ENCODE measurements around the gene F2RL2. TPM values are rescaled to one million over a fixed set of nuclear protein-coding genes. Genes with fewer than 3 reads are reported as not detected.

Gene F2RL2
- polyA plus RNA-seq, 3 donors: 0.14 TPM; not detected in 2

- WGBS (ENCODE audit: insufficient coverage): no CpG with 5 or more reads among the region's 4 CpGs
- intact Hi-C loops (cut with micrococcal nuclease): no loop called here
- TF ChIP-seq, protein P1, sequence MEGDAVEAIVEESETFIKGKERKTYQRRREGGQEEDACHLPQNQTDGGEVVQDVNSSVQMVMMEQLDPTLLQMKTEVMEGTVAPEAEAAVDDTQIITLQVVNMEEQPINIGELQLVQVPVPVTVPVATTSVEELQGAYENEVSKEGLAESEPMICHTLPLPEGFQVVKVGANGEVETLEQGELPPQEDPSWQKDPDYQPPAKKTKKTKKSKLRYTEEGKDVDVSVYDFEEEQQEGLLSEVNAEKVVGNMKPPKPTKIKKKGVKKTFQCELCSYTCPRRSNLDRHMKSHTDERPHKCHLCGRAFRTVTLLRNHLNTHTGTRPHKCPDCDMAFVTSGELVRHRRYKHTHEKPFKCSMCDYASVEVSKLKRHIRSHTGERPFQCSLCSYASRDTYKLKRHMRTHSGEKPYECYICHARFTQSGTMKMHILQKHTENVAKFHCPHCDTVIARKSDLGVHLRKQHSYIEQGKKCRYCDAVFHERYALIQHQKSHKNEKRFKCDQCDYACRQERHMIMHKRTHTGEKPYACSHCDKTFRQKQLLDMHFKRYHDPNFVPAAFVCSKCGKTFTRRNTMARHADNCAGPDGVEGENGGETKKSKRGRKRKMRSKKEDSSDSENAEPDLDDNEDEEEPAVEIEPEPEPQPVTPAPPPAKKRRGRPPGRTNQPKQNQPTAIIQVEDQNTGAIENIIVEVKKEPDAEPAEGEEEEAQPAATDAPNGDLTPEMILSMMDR (IDR thresholded peaks at IDR 0.05): no peak
- Histone ChIP-seq H4K20me1 (ENCODE audit: insufficient read depth, low read length) (peaks cover 18% of the 10 kb centered on the region), H3K79me2 (ENCODE audit: insufficient read depth, low read length) (no peaks in the 10 kb centered on the region), H2AFZ (ENCODE audit: insufficient read depth, low read depth, low read length, poor library complexity, severe bottlenecking) (no peak overlapping the region), H3K27me3 (ENCODE audit: control insufficient read depth in 2 of 2, insufficient read depth in 2 of 2, low read length in 2 of 2) (no peaks in the 10 kb centered on the region), H3K4me3 (replicated peaks in 1 of 3; ENCODE audit: low read depth in 2 of 3, low read length in 3 of 3) (no peak overlapping the region), H3K9ac (ENCODE audit: insufficient read depth, low read length, poor library complexity, severe bottlenecking) (no peak overlapping the region), H3K27ac (ENCODE audit: low read depth in 1 of 2, low read length in 2 of 2) (no peak overlapping the region), H3K36me3 (replicated peaks in 1 of 2; ENCODE audit: control insufficient read depth in 1 of 2, insufficient read depth in 2 of 2, low read length in 2 of 2) (peaks cover 64 to 90% of the 10 kb centered on the region in 2 donors), H3K4me1 (ENCODE audit: control insufficient read depth in 1 of 2, insufficient read depth in 2 of 2, low read length in 2 of 2) (peaks cover 16 to 22% of the 10 kb centered on the region in 2 donors), H3K4me2 (replicated peaks; ENCODE audit: extremely low read depth, low read length, poor library complexity, severe bottlenecking) (no peak overlapping the region), H3K9me3 (replicated peaks in 1 of 2; ENCODE audit: control insufficient read depth in 1 of 2, insufficient read depth in 1 of 2, low read length in 2 of 2) (no peaks in the 10 kb centered on the region)
- Mint-ChIP-seq H3K4me3 (no peak overlapping the region), H3K36me3 (peaks cover 72 to 76% of the 10 kb centered on the region in 2 donors), H3K4me1 (peaks cover 13% of the 10 kb centered on the region), H3K9me3 (no peaks in the 10 kb centered on the region), H3K27ac (no peak overlapping the region), H3K27me3 (ENCODE audit: low read depth in 3 of 3) (no peaks in the 10 kb centered on the region)
- DNase-seq: no peak
Measured at GRCh38 chr5:76634661-76635060, 11.5 kb upstream of the F2RL2 start.

DNA sequence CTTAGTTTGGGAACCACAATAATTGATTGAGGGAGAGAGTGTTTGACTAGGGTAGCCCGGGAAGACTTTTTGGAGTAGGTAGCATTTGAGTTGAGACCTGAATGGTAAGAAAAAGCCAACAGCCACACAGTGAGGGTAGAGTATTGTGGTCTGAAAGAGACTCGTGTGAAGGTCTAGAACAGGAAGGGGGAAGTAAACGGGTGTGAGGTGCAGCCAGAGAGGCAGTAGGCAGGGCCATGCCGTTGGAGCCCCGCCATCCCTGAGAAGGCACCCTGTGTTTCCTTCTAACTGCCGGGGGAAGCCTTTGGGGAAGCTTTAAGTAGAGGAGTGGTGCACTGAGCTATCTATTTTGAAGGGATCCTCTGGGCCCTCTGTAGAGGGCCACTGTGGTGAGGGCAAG lies 3.5 kb upstream of the F2RL2 start:
- Histone ChIP-seq H4K20me1 (ENCODE audit: insufficient read depth, low read length) (peaks cover 28% of the 10 kb centered on the region), H3K36me3 (replicated peaks in 1 of 2; ENCODE audit: control insufficient read depth in 1 of 2, insufficient read depth in 2 of 2, low read length in 2 of 2) (peaks cover 32 to 81% of the 10 kb centered on the region in 2 donors), H3K4me3 (replicated peaks in 1 of 3; ENCODE audit: low read depth in 2 of 3, low read length in 3 of 3) (no peak overlapping the region), H2AFZ (ENCODE audit: insufficient read depth, low read depth, low read length, poor library complexity, severe bottlenecking) (no peak overlapping the region), H3K9me3 (replicated peaks in 1 of 2; ENCODE audit: control insufficient read depth in 1 of 2, insufficient read depth in 1 of 2, low read length in 2 of 2) (no peaks in the 10 kb centered on the region), H3K79me2 (ENCODE audit: insufficient read depth, low read length) (no peaks in the 10 kb centered on the region), H3K4me2 (replicated peaks; ENCODE audit: extremely low read depth, low read length, poor library complexity, severe bottlenecking) (no peak overlapping the region), H3K4me1 (ENCODE audit: control insufficient read depth in 1 of 2, insufficient read depth in 2 of 2, low read length in 2 of 2) (no peaks in the 10 kb centered on the region), H3K9ac (ENCODE audit: insufficient read depth, low read length, poor library complexity, severe bottlenecking) (no peak overlapping the region), H3K27me3 (ENCODE audit: control insufficient read depth in 2 of 2, insufficient read depth in 2 of 2, low read length in 2 of 2) (no peaks in the 10 kb centered on the region), H3K27ac (ENCODE audit: low read depth in 1 of 2, low read length in 2 of 2) (peak overlapping the region in 1 of 2 donors; percentile 34)
- TF ChIP-seq, protein P1 (IDR thresholded peaks at IDR 0.05): no peak
- intact Hi-C loops (cut with micrococcal nuclease): no loop called here
- Mint-ChIP-seq H3K27me3 (ENCODE audit: low read depth in 3 of 3) (peaks cover 0 to 4% (median 0%) of the 10 kb centered on the region in 3 donors), H3K36me3 (peaks cover 54 to 76% of the 10 kb centered on the region in 2 donors), H3K4me1 (peaks cover 14% of the 10 kb centered on the region), H3K4me3 (no peak overlapping the region), H3K27ac (peak overlapping the region in 4 of 7 donors; percentile 21 to 68 (median 48)), H3K9me3 (no peaks in the 10 kb centered on the region)
- 4% methylated on average over 6 of the region's 6 CpGs for WGBS (ENCODE audit: insufficient coverage)
- no peak for DNase-seq
